Stimulated activated CD4-positive, alpha-beta T cell treated with anti-CD3 and anti-CD28 coated beads, Interleukin-4, amount 100 ng/mL, for 48 hours (primary cell): Measurements from ENCODE around the gene ARID5A.

Experiments
- DNase-seq, 2 donors: peaks; one replicate each; pipeline ENCODE4 v3.0.0-alpha.2; 2020; ENCODE audit warnings: low read depth in 2 of 2

The ARID5A gene

GRCh38 chr2:96601382-96602292, 65.1 kb downstream of the ARID5A start:
- DNase-seq: no peak
